ENCODE results near the gene SLC25A34.

DNA sequence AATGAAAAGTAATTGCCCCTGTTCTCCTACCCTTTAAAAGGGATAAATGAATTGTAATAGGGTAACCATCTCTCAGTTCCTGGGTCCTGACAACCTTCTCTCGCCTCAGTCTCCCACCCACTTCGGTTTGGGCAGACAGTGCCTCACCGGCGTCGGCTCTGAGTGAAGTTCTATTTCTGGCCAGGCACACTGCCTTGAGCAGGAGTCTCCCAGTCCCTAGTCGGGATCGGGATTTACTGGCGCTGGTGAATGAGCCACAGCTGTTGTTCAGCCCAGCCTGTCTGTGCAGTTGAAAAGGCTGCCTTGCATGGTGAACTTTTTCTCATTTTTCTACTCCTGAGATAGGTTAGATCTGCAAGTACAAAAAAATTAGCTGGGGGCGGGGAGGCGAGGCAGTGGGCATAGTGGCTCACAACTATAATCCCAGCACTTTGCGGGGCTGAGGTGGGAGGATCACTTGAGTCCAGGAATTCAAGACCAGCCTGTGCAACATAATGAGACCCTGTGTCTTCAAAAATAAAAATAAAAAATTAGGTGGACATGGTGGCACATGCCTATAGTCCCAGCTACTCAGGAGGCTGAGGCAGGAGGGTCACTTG, 44.5 kb upstream of the SLC25A34 start:
- TF ChIP-seq, protein P1, sequence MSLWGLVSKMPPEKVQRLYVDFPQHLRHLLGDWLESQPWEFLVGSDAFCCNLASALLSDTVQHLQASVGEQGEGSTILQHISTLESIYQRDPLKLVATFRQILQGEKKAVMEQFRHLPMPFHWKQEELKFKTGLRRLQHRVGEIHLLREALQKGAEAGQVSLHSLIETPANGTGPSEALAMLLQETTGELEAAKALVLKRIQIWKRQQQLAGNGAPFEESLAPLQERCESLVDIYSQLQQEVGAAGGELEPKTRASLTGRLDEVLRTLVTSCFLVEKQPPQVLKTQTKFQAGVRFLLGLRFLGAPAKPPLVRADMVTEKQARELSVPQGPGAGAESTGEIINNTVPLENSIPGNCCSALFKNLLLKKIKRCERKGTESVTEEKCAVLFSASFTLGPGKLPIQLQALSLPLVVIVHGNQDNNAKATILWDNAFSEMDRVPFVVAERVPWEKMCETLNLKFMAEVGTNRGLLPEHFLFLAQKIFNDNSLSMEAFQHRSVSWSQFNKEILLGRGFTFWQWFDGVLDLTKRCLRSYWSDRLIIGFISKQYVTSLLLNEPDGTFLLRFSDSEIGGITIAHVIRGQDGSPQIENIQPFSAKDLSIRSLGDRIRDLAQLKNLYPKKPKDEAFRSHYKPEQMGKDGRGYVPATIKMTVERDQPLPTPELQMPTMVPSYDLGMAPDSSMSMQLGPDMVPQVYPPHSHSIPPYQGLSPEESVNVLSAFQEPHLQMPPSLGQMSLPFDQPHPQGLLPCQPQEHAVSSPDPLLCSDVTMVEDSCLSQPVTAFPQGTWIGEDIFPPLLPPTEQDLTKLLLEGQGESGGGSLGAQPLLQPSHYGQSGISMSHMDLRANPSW (CRISPR knock-in tag; conservative IDR thresholded peaks at IDR 0.05; ENCODE audit: low read depth), result no peak
- TF ChIP-seq ZNF317 (CRISPR knock-in tag; IDR thresholded peaks at IDR 0.05; ENCODE audit: borderline replicate concordance, low read depth) (no peak), CREB1 (CRISPR knock-in tag; IDR thresholded peaks at IDR 0.05) (no peak), CBFB (CRISPR knock-in tag; IDR thresholded peaks at IDR 0.05; ENCODE audit: low read depth) (no peak), NR3C1 (CRISPR knock-in tag; conservative IDR thresholded peaks at IDR 0.05; ENCODE audit: low read depth) (no peak), NR2C2 (CRISPR knock-in tag; IDR thresholded peaks at IDR 0.05) (no peak)
- TF ChIP-seq, protein P2, sequence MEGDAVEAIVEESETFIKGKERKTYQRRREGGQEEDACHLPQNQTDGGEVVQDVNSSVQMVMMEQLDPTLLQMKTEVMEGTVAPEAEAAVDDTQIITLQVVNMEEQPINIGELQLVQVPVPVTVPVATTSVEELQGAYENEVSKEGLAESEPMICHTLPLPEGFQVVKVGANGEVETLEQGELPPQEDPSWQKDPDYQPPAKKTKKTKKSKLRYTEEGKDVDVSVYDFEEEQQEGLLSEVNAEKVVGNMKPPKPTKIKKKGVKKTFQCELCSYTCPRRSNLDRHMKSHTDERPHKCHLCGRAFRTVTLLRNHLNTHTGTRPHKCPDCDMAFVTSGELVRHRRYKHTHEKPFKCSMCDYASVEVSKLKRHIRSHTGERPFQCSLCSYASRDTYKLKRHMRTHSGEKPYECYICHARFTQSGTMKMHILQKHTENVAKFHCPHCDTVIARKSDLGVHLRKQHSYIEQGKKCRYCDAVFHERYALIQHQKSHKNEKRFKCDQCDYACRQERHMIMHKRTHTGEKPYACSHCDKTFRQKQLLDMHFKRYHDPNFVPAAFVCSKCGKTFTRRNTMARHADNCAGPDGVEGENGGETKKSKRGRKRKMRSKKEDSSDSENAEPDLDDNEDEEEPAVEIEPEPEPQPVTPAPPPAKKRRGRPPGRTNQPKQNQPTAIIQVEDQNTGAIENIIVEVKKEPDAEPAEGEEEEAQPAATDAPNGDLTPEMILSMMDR (IDR thresholded peaks at IDR 0.05), result no peak
- TF ChIP-seq, protein P3, sequence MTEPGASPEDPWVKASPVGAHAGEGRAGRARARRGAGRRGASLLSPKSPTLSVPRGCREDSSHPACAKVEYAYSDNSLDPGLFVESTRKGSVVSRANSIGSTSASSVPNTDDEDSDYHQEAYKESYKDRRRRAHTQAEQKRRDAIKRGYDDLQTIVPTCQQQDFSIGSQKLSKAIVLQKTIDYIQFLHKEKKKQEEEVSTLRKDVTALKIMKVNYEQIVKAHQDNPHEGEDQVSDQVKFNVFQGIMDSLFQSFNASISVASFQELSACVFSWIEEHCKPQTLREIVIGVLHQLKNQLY (CRISPR knock-in tag; IDR thresholded peaks at IDR 0.05), result no peak

All from WTC11 (cell line).